T-helper 1 cell treated with Interleukin-12 subunit alpha and Interleukin-12 subunit beta and Interleukin-4 antibody, amounts not matched to agents 30 μg/mL and 1 μg/mL, for 36 hours (primary cell): ENCODE measurements around the gene NLRP5.
A peak's percentile ranks its signal among the peaks of the same experiment; 100 is the strongest.
"Not testable (repeated sequence)": the region's sequence is repeated elsewhere in the genome, so short reads cannot be mapped to it uniquely, and the experiment has no call there.

Experiments used
- H3K27ac Mint-ChIP-seq: one replicate; pipeline ENCODE4 v1.8.0; 2021; ENCODE audit warnings: mild to moderate bottlenecking, mixed read lengths
- H3K27me3 Mint-ChIP-seq: one replicate; pipeline ENCODE4 v1.8.0; 2021; ENCODE audit warnings: low read depth, mixed read lengths
- H3K36me3 Mint-ChIP-seq: one replicate; pipeline ENCODE4 v1.8.0; 2021; ENCODE audit warnings: low read depth, mixed read lengths
- H3K4me1 Mint-ChIP-seq: one replicate; pipeline ENCODE4 v1.8.0; 2021; ENCODE audit warnings: low read depth, mixed read lengths
- H3K4me3 Mint-ChIP-seq: one replicate; pipeline ENCODE4 v1.8.0; 2021; ENCODE audit warnings: mild to moderate bottlenecking, moderate library complexity, mixed read lengths
- H3K9me3 Mint-ChIP-seq: one replicate; pipeline ENCODE4 v1.8.0; 2021; ENCODE audit warnings: mixed read lengths

Gene NLRP5

GRCh38 chr19:56019325-56019724 lies 32.8 kb downstream of the NLRP5 start:
- H3K4me1 Mint-ChIP-seq, H3K4me3 Mint-ChIP-seq, H3K36me3 Mint-ChIP-seq, H3K27ac Mint-ChIP-seq, H3K27me3 Mint-ChIP-seq: not testable (repeated sequence)
- H3K9me3 Mint-ChIP-seq = peaks cover 66% of the 10 kb centered on the region

DNA sequence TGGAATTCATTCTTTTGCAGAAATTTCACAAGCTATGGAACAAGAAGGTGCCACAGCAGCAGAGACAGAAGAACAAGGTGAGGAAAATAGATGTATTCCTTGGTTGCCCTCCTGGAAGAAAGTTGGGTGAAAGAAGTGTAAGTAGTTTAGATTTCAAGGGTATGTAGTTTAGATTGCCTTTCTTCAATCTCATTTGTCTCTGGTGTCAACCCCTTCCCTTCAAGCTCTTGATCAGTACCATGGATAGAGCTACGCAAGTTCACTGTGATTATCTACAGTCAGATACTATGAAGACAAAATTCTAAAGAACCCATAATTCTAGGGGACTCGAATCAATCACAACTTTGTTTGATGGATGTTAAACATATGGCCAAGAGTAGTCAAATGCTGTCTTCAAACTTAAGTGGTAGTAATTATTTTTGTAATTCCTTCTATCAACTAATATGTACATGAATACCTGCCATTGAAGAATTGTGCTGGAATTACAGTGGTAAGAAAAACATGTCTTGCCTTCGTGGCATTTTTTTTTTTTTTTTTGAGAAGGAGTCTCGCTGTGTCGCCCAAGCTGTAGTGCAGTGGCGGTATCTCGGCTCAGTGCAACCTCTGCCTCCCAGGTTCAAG lies 33.9 kb downstream of the NLRP5 start:
- not testable (repeated sequence) for H3K27me3 Mint-ChIP-seq
- H3K9me3 Mint-ChIP-seq = peaks cover 61% of the 10 kb centered on the region

GRCh38 chr19:56026769-56027168 lies 40.2 kb downstream of the NLRP5 start:
- Mint-ChIP-seq H3K27ac (no peak overlapping the region), H3K36me3 (no peaks in the 10 kb centered on the region), H3K27me3 (no peaks in the 10 kb centered on the region), H3K9me3 (peaks cover 40% of the 10 kb centered on the region), H3K4me3 (no peak overlapping the region), H3K4me1 (no peaks in the 10 kb centered on the region)

More for the DNA sequence above, 33.9 kb downstream of the NLRP5 start:
- not testable (repeated sequence) for H3K4me1 Mint-ChIP-seq, H3K4me3 Mint-ChIP-seq, H3K27ac Mint-ChIP-seq, H3K36me3 Mint-ChIP-seq

GRCh38 chr19:56053596-56053995 lies 67.0 kb downstream of the NLRP5 start:
- no peak overlapping the region for H3K27ac Mint-ChIP-seq
- H3K36me3 Mint-ChIP-seq = no peaks in the 10 kb centered on the region
- H3K27me3 Mint-ChIP-seq = no peaks in the 10 kb centered on the region
- no peak overlapping the region for H3K4me3 Mint-ChIP-seq
- H3K4me1 Mint-ChIP-seq = no peaks in the 10 kb centered on the region
- peaks cover 27% of the 10 kb centered on the region for H3K9me3 Mint-ChIP-seq

DNA sequence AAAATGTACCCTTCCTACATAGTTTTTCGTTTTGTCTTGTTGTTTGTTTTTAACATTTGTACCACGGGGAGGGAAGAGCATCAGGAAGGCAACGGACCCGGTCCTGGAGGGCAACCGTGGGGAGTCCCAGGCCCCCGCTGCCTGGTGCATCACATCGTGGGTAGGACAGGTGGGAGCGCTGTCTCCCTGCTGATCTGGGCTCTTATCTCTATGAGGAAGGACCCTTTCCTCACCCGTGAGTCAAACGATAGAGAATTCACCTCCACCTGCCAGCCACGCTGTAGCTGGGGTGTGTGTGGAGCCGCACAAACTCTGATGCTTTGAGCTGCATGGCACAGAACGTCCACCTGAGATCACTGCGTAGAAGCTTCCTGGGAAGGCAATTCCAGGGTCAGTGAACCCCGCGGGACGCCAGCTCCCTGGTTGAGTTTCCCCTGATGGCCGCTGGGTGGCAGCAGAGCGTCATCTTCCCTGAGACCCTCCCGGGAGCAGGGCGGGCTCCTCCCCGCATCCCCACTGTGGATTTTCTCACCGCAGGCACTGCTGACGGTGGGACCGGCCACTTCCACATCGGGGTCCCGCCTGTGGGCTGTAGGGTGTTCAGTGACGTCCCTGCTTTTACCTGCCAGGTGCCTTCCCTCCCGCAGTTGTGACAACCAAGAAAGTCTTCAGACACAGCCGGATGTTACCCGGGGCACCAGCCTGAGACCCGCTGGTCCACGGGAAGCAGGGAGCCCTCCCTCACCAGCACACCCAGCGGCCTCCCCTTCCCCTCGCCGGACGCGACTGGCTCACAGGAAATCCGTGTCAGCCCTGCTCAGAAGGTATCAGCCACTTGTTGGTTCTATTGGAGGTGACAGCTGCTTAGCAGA lies 79.8 kb downstream of the NLRP5 start:
- Mint-ChIP-seq H3K9me3 (no peaks in the 10 kb centered on the region), H3K27ac (no peak overlapping the region), H3K36me3 (no peaks in the 10 kb centered on the region), H3K4me1 (peaks cover 9% of the 10 kb centered on the region), H3K27me3 (peaks cover 8% of the 10 kb centered on the region), H3K4me3 (peak overlapping the region; percentile 49)

DNA sequence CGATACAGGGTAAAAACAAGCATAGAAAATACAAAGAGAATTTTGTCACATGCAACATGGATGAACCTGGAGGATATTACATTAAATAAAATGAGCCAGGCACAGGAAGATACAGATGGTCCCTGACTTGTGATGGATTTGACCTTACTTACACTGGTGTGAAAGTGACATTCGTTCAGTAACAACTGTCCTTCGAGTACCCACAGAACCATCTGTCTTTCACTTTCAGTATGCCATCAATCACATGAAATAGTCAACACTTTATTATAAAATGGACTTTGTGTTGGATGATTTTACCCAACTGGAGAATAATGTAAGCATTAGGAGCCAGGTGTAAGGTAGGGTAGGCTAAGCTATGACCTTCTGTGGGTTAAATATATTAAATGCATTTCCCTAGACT lies 83.1 kb downstream of the NLRP5 start:
- H3K9me3 Mint-ChIP-seq = no peaks in the 10 kb centered on the region

GRCh38 chr19:56071151-56071550 lies 84.6 kb downstream of the NLRP5 start:
- no peak overlapping the region for H3K4me3 Mint-ChIP-seq
- no peaks in the 10 kb centered on the region for H3K36me3 Mint-ChIP-seq
- peaks cover 7% of the 10 kb centered on the region for H3K4me1 Mint-ChIP-seq
- H3K27ac Mint-ChIP-seq = no peak overlapping the region
- H3K9me3 Mint-ChIP-seq = no peaks in the 10 kb centered on the region
- H3K27me3 Mint-ChIP-seq = peaks cover 2% of the 10 kb centered on the region

More for the DNA sequence above, 83.1 kb downstream of the NLRP5 start:
- peaks cover 5% of the 10 kb centered on the region for H3K27me3 Mint-ChIP-seq
- no peak overlapping the region for H3K27ac Mint-ChIP-seq
- no peak overlapping the region for H3K4me3 Mint-ChIP-seq
- peaks cover 9% of the 10 kb centered on the region for H3K4me1 Mint-ChIP-seq
- no peaks in the 10 kb centered on the region for H3K36me3 Mint-ChIP-seq

GRCh38 chr19:56076498-56076897 lies 89.9 kb downstream of the NLRP5 start:
- no peak overlapping the region for H3K27ac Mint-ChIP-seq
- no peaks in the 10 kb centered on the region for H3K9me3 Mint-ChIP-seq
- no peaks in the 10 kb centered on the region for H3K27me3 Mint-ChIP-seq
- H3K4me1 Mint-ChIP-seq = peaks cover 7% of the 10 kb centered on the region
- no peak overlapping the region for H3K4me3 Mint-ChIP-seq
- no peaks in the 10 kb centered on the region for H3K36me3 Mint-ChIP-seq

- H3K4me1 Mint-ChIP-seq = peaks cover 7% of the 10 kb centered on the region
- H3K27me3 Mint-ChIP-seq = no peaks in the 10 kb centered on the region
- no peak overlapping the region for H3K27ac Mint-ChIP-seq
- no peaks in the 10 kb centered on the region for H3K9me3 Mint-ChIP-seq
- no peaks in the 10 kb centered on the region for H3K36me3 Mint-ChIP-seq
- no peak overlapping the region for H3K4me3 Mint-ChIP-seq
Measured at GRCh38 chr19:56079609-56080008, 93.0 kb downstream of the NLRP5 start.

DNA sequence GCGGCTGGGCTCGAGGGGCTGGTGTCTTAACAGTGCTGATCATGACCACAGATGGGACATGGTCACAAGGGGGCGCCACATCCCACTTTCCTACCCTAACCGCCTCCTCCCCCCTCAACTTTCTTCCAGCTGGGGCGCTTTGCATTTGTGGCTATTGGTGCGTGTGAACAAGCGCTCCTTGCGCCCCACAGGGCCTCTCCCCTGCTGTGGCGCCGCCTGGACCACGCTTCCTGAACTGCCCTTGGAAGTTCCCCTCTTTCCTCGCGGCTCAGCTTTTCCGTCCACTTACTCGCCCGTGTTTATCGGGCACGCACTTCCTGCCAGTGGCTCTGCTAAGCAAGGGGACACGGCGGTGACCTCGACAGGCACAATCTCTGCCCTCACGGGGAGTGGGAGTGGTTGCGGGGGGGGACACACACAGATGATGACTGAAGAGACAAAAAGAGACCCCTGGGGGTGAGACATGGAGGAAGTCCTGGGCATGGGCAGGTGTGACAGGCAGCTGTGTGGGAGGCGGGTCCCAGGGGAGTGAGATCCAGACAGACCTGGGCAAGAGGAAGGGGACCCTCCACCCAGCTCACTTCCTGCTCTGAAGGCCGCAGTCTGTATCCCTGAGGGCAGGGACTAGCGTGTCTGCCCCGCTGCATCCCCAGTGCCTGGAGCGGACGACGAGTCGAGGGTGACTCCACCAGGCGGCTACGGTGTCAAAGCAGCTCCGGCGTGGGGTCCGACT lies 94.3 kb downstream of the NLRP5 start:
- H3K27me3 Mint-ChIP-seq = no peaks in the 10 kb centered on the region
- H3K27ac Mint-ChIP-seq = no peak overlapping the region
- H3K36me3 Mint-ChIP-seq = peaks cover 1% of the 10 kb centered on the region
- peaks cover 7% of the 10 kb centered on the region for H3K4me1 Mint-ChIP-seq
- no peaks in the 10 kb centered on the region for H3K9me3 Mint-ChIP-seq
- peak overlapping the region; percentile 63 for H3K4me3 Mint-ChIP-seq

DNA sequence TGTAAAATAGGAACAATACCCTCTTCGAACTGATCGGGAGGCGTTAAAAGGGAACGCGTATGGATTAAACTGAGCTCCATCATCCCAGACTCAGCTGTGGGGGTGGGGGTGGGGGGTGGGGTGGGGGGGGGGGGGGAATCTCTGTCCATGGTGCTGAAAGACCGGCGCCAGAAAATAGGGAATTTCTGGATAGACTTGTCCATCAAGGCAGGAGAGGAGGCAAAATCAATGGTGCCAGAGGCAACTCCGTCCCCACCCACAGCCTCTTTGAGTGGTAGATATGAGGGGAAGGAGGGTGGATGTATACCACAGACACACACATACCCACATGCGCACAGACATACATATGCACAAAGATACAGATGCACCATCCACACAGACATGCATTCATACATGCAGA lies 97.1 kb downstream of the NLRP5 start:
- H3K9me3 Mint-ChIP-seq = no peaks in the 10 kb centered on the region
- H3K27me3 Mint-ChIP-seq = no peaks in the 10 kb centered on the region
- H3K4me3 Mint-ChIP-seq = no peak overlapping the region
- peaks cover 7% of the 10 kb centered on the region for H3K4me1 Mint-ChIP-seq
- no peak overlapping the region for H3K27ac Mint-ChIP-seq
- peaks cover 1% of the 10 kb centered on the region for H3K36me3 Mint-ChIP-seq

- no peak overlapping the region for H3K4me3 Mint-ChIP-seq
Measured at GRCh38 chr19:56084835-56085536, 98.4 kb downstream of the NLRP5 start.

GRCh38 chr19:56085571-56086275 lies 99.1 kb downstream of the NLRP5 start:
- H3K36me3 Mint-ChIP-seq = peaks cover 6% of the 10 kb centered on the region
- no peak overlapping the region for H3K4me3 Mint-ChIP-seq
- H3K9me3 Mint-ChIP-seq = no peaks in the 10 kb centered on the region
- H3K27me3 Mint-ChIP-seq = no peaks in the 10 kb centered on the region
- peaks cover 6% of the 10 kb centered on the region for H3K4me1 Mint-ChIP-seq
- no peak overlapping the region for H3K27ac Mint-ChIP-seq

More at GRCh38 chr19:56084835-56085536, 98.4 kb downstream of the NLRP5 start:
- Mint-ChIP-seq H3K9me3 (no peaks in the 10 kb centered on the region), H3K27me3 (no peaks in the 10 kb centered on the region), H3K27ac (no peak overlapping the region), H3K36me3 (peaks cover 4% of the 10 kb centered on the region), H3K4me1 (peaks cover 7% of the 10 kb centered on the region)
